ENCODE measurements around the gene AUTS2.

AUTS2 gene

GRCh38 chr7:70098133-70098561, 499.9 kb downstream of the AUTS2 start:
- TF ChIP-seq CTCF (IDR thresholded peaks at IDR 0.05; ENCODE audit: insufficient read depth, low read length): no peak
- TF ChIP-seq GABPA (IDR thresholded peaks at IDR 0.05; ENCODE audit: low read depth): no peak
- TF ChIP-seq SPI1 (IDR thresholded peaks at IDR 0.05; ENCODE audit: borderline replicate concordance, low read depth): no peak
- TF ChIP-seq POLR2AphosphoS5 (IDR thresholded peaks at IDR 0.05; ENCODE audit: low read depth): no peak
- no peak for TF ChIP-seq REST (IDR thresholded peaks at IDR 0.05; ENCODE audit: insufficient replicate concordance, low read depth)
- Histone ChIP-seq H3K4me3 (replicated peaks; ENCODE audit: insufficient read depth, low read length) (no peak overlapping the region), H3K27ac (replicated peaks) (no peak overlapping the region), H3K27me3 (ENCODE audit: insufficient read depth, poor library complexity, severe bottlenecking) (no peaks in the 10 kb centered on the region)
- DNase-seq (ENCODE audit: low read depth in 1 of 2, low spot score in 1 of 2): no peak

GRCh38 chr7:70098905-70099672, 500.8 kb downstream of the AUTS2 start:
- TF ChIP-seq SPI1 (IDR thresholded peaks at IDR 0.05; ENCODE audit: borderline replicate concordance, low read depth): no peak
- no peak for TF ChIP-seq REST (IDR thresholded peaks at IDR 0.05; ENCODE audit: insufficient replicate concordance, low read depth)
- no peak for TF ChIP-seq CTCF (IDR thresholded peaks at IDR 0.05; ENCODE audit: insufficient read depth, low read length)
- TF ChIP-seq POLR2AphosphoS5 (IDR thresholded peaks at IDR 0.05; ENCODE audit: low read depth): no peak
- no peak for TF ChIP-seq GABPA (IDR thresholded peaks at IDR 0.05; ENCODE audit: low read depth)
- Histone ChIP-seq H3K27me3 (ENCODE audit: insufficient read depth, poor library complexity, severe bottlenecking) (no peaks in the 10 kb centered on the region), H3K27ac (replicated peaks) (no peak overlapping the region), H3K4me3 (replicated peaks; ENCODE audit: insufficient read depth, low read length) (no peak overlapping the region)
- DNase-seq (ENCODE audit: low read depth in 1 of 2, low spot score in 1 of 2): no peak

- no peaks in the 10 kb centered on the region for H3K27me3 ChIP-seq (ENCODE audit: insufficient read depth, poor library complexity, severe bottlenecking)
- no peak overlapping the region for H3K4me3 ChIP-seq (replicated peaks; ENCODE audit: insufficient read depth, low read length)
- TF ChIP-seq GABPA (IDR thresholded peaks at IDR 0.05; ENCODE audit: low read depth) (no peak), POLR2AphosphoS5 (IDR thresholded peaks at IDR 0.05; ENCODE audit: low read depth) (no peak), CTCF (IDR thresholded peaks at IDR 0.05; ENCODE audit: insufficient read depth, low read length) (no peak), REST (IDR thresholded peaks at IDR 0.05; ENCODE audit: insufficient replicate concordance, low read depth) (no peak), SPI1 (IDR thresholded peaks at IDR 0.05; ENCODE audit: borderline replicate concordance, low read depth) (no peak)
- H3K27ac ChIP-seq (replicated peaks): no peak overlapping the region
- no peak for DNase-seq (ENCODE audit: low read depth in 1 of 2, low spot score in 1 of 2)
Measured at GRCh38 chr7:70104243-70104642, 506.0 kb downstream of the AUTS2 start.

All from HL-60 (cell line).